NCI-H2107 (cell line): Measurements from ENCODE around the gene SMIM21.

Experiments used
- DNase-seq: peaks from one replicate; lab custom pipeline; 2025; lab: John Stamatoyannopoulos, UW

Gene SMIM21

DNA sequence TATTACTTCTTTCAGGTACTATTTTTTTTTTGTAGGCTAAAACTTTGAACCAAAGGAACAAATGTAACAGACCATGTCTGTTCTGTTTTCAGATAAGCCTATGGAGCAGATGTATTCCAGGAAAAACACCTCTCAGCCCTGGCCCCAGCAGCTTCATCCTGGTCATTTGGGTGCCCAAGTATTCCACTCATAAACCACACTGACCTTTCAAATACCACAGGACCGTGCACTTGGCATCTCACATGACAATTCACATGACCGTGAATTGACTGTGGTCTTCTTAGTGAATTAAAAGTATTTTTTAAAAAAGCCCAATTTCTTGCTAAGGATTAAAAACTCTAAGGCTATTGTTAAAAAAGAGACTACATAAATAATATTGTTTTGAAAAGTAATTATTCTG, 50.2 kb downstream of the SMIM21 start:
- DNase-seq, result no peak

DNA sequence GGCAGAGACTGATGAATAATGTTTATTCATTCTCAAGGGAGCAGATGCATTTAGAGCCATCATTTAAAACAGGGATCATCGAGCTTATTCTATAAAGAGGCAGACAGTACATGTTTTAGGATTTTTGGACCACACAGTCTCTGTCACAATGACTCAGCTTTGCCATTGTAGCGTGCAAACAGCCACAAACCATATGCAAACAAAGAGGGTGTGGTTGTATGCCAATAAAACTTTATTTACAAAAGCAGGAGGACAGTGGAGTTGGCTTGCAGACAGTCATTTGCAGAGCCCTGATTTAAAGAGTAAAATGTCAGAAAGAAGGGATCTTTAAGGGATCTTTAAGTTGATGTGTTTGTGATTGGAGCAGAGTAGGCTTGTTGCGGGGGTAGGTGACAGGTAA, 51.5 kb downstream of the SMIM21 start:
- DNase-seq, result no peak

DNA sequence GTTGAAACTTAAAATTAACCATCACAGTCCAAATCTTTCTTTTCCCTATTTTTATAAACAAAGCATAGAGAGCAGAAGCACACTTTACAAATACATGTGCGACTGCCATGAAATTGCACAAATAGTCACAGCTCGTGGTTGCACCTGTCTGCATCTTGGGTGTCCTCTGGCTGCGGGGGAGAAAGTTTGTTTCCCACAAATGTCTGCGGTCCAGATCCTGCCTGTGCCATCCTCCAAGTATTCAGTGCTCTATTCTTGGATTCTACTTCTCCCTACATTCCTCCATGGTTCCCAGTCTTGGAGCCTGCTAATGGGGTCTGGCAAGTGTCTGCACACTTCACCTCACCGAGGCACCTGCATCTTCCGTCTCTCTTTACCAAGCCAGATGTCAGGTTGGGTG, 52.2 kb downstream of the SMIM21 start:
- no peak for DNase-seq

DNA sequence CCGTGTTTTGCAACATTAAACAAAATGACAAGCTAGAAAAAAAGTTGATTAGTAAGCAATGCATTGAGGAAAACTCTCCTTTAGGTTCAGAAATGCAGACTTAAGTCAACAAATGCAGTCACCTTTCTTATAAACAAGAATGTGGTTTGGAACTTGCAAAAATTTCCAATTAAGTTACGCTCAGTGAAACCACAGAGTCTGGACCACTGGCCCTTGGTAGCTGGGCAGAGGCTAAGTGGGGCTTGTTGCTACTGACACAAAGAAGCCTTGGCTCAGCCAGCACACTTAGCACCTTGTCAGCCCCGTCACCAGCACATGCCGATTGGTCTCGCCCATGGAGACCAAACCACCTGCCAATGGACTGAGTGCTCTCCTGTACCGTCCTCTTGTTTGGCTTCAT, 53.0 kb downstream of the SMIM21 start:
- DNase-seq, result no peak

DNA sequence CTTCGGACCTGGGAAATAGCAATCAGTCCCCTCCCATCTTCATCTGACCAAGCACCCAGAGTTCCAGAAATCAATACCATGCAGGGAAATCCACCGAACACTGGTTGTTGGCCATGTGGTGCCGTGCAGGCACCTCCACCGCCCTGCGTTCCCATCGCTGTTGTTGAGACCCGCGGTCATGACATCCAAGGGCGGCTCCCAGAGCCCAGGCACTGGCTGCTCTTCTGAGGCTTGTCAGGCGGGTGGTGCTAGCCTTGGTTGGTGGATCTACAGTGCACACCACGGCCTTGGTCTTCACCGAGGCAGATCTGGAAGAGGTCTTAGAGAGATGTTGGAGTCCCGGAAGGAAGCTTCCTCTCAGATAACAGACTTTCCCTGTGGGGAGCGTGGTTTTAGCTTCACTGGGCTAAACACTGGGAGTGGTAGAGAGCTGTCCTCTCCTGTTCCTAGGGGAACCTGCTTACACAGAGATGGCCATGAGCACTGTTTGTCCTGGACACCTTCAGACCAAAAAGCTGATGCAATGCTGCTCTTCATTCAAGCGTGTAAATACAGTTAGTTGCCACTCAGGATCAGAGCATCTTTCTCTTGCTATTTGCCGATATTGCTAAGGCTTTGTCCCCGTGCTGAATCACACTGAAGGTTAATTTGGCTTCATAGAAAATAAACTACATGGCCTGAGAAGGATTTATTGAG, 58.3 kb downstream of the SMIM21 start:
- DNase-seq, result no peak

DNA sequence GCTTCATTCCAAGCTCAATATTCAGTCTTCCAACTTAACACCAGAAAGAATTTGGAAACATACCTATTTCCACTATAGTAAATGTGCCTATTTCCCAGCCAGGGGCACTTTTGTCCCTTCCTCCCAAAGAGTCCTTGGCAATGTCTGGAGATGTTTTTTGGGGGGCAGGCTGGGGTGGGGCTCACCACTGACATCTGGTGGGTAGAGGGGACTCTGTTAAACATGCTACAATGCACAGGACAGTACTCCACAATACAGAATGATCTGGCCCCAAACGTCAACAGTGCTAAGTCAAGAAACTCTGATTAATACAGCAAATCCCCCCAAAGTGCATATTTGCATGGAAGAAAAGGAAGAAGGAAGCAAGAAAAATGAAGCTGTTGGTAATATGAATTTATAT, 61.7 kb downstream of the SMIM21 start:
- no peak for DNase-seq

DNA sequence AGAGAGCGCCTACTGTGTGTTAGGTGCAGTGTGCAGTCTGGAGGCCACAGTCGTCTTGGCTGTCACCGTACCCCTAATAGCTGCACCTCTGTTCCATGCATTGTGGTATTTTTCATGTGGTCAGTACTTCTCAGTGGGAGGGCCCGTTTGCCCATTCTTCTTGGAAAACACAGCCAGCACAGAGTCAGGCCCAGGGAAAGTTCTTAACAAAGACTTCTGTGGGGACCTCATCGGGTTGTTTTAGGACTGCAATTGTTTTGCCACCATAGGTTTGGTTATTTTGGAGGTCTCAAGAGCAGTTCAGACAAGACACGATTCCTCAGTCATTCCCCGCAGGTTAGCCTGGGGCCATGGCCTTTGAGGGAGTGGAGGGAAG, 62.3 kb downstream of the SMIM21 start:
- no peak for DNase-seq

DNA sequence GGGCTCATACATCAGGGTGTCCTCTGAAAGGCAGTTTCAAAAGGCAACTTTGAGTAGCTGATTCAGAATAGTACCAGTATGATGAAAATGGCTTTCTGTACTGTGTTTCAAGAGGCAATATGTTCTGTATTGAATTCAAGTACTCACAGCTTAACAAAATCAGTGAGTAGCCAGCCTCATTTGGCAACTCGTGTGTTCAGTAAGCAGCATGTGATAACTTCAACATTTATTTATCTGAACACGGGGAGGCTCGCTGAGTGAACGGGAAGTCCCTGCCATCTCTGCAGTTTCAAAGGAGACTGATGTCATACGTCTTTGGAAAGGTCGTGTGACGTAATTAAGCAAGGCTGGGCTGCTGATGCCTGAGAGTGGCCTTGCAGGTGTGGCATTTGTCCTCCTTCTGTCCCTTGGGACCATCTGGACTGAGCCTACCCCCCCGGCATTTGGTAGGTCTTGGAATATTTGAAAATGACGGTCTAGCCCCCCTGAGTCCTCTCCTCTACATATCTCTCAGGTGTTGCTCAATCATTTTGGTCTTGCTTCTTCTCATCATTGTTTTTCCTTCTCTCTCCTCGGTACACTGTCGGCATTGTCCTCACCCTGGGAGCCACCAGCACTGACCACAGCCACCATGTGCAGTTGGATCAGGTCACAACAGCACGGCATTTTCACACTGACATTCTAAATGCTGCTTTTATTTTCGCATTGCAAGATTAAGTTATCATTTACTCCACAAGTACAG, 62.8 kb downstream of the SMIM21 start:
- DNase-seq, result peak; percentile 9

DNA sequence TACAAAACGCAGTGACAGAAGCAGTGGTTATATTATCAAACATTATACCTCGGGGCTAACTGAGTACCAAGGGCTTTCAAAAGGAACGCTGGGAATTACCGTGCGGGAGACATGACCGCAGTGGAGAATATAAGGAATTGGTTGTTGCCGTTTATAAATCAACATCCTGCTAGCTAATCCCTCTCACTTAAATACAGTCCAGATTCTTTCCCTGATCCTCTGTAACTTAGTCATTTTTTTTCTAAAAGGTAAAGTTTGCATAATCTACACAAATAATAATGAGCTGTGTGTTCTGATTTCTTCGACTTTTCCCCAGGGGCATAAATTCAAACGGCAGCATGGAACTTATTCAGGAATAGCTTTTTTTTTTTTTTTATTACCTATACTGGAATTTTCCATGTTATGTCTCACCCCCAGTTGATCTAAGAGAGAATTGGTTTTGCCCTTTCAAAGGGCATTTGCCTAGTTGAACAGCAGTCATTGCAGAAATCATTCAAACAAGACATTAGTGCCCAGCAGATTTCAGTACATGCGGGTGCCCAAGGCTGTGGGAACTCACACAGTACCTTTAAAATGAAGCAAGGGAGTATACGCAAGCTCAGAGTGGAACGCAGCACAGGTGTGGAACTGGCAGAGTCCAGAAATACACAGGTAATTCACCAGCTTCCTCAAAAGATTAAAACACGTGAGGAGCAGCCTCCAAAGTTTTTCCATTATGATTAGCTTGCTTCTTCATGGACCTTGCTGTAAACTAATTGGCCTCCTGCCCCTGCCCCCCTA, 63.9 kb downstream of the SMIM21 start:
- DNase-seq, result no peak

DNA sequence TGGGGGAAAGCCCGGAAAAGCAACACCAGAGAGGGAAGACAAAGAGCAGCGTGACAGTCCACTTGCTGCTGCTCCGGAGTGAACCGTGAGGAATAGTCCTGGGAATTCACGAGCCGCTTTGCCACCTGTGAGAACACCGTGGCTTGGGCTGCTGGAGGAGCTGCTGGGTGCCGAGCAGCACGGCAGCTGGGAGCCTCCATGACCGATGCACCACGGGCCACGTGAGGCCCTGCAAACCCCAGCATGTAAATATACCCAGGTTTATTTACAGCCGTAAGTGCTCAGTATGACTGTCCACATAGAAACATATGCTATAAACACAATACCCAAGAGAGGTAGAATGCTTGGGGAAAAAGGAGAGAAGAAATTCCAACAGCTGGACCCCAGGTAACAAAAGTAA, 65.1 kb downstream of the SMIM21 start:
- no peak for DNase-seq

DNA sequence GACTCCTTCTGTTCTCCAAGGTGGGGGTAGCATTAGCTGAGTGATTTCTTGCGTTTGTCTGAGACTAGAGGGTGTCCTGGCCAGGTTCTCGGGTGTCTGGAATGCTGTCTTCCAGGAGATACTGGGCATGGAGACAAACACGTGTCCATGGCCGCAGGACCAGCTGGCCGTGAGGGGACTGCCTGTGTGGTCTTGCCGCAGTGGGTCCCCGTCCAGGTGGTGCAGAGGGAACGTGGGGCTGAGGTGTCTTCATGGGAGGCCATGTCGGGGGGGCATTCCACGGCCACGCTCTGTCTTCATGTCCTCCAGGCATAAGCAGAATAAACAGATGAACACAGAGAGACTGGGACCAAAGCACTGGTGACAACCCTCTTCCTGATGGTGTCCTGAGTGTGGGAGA, 66.6 kb downstream of the SMIM21 start:
- no peak for DNase-seq

DNA sequence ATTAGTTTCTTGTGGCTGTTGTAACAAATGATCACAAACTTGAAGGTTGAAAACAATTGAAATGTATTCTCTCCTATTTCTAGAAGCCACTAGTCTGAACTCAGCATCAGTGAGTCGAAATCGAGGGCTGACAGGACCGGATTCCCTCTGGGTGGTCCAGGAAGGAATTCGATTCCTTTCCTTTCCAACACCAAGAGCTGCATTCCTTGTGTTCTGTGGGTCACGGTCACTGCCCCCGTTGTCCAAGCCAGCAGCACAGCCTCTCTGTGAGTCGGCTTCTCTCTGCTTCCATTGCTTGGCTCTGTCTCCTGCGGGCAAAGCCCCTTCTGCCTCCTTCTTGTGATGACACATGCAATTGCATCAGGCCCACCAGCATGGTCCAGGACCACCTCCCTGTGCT, 67.3 kb downstream of the SMIM21 start:
- DNase-seq, result no peak
